Measurements from ENCODE around the gene RASSF6. TPM values are rescaled to one million over a fixed set of nuclear protein-coding genes. Genes with fewer than 3 reads are reported as not detected.
"Not testable (repeated sequence)": the region's sequence is repeated elsewhere in the genome, so short reads cannot be mapped to it uniquely, and the experiment has no call there.

The RASSF6 gene
- total and polyA plus RNA-seq, 2 donors (not counting 1 experiment from before 2014, with no cell fraction given) = 1.4 to 13.1 TPM

DNA sequence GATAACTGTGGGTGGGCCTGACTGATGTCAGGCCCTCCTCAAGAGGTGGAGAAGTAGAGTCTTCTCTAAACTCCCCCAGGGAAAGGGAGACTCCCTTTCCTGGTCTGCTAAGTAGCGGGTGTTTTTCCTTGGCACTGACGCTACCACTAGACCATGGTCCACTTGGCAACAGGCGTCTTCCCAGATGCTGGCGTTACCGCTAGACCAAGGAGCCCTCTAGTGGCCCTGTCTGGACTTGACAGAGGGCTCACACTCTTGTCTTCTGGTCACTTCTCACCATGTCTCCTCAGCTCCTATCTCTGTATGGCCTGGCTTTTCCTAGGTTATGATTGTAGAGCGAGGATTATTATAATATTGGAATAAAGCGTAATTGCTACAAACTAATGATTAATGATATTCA lies 45.7 kb upstream of the RASSF6 start:
- H3K27me3 Mint-ChIP-seq; H2AFZ ChIP-seq (ENCODE audit: insufficient read depth, low read depth, low read length, poor library complexity, severe bottlenecking): not testable (repeated sequence)
- CTCF ChIA-PET = interaction anchor here (0.6 to 1.6 kb wide), 5 partner anchors 9 to 92 kb away, joined by 3 to 5 read pairs (median 4); no protein-coding TSS in a partner anchor

DNA sequence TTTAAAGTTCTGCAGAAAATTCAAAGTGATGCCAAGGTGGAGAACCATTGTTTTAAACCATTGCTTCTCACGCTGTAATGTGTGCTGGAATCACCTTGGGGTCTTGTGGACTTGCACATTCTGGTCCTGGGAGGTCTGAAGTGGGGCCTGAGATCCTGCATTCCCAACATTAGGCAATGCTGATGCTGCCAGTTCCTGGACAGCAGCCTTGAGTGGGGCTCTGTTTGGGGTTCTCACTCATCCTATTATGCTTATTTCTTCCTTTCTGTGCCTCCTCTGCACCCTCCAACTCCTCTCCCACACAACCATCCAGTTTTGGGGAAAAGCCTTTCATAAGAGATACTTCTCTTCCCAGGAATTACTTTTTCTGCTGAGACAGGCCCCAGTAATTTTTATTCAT lies 44.2 kb upstream of the RASSF6 start:
- H3K4me1 Mint-ChIP-seq = no peaks in the 10 kb centered on the region
- ChIA-PET CTCF (interaction anchor here (1.3 to 3.0 kb wide), 3 partner anchors 10 to 89 kb away, joined by 4 to 15 read pairs (median 5); no protein-coding TSS in a partner anchor), POLR2A (no interaction called here)
- Histone ChIP-seq H4K20me1 (ENCODE audit: control insufficient read depth, insufficient read depth, low read length, poor library complexity, severe bottlenecking) (no peaks in the 10 kb centered on the region), H3K9me3 (ENCODE audit: control extremely low read depth in 1 of 3, control insufficient read depth in 2 of 3, insufficient read depth in 1 of 3, low read length in 2 of 3) (no peaks in the 10 kb centered on the region), H3K4me2 (replicated peaks; ENCODE audit: low read depth, low read length, poor library complexity, severe bottlenecking) (no peak overlapping the region), H3K4me3 (ENCODE audit: control extremely low read depth in 1 of 5, extremely low read depth in 1 of 5, insufficient read depth in 1 of 5, low read depth in 2 of 5, low read length in 4 of 5) (no peak overlapping the region), H3K27ac (ENCODE audit: low read length in 2 of 2) (no peak overlapping the region), H3K79me2 (ENCODE audit: control insufficient read depth, insufficient read depth, low read length) (no peaks in the 10 kb centered on the region), H3K4me1 (ENCODE audit: control insufficient read depth in 2 of 2, insufficient read depth in 2 of 2, low read length in 2 of 2) (no peaks in the 10 kb centered on the region), H2AFZ (ENCODE audit: insufficient read depth, low read depth, low read length, poor library complexity, severe bottlenecking) (no peak overlapping the region), H3K36me3 (replicated peaks in 1 of 2; ENCODE audit: control extremely low read depth in 1 of 2, control insufficient read depth in 1 of 2, extremely low read depth in 1 of 2, insufficient read depth in 2 of 2, low read length in 1 of 2) (no peaks in the 10 kb centered on the region), H3K27me3 (replicated peaks in 1 of 4; ENCODE audit: control extremely low read depth in 1 of 4, control insufficient read depth in 3 of 4, insufficient read depth in 4 of 4, low read length in 3 of 4) (no peaks in the 10 kb centered on the region), H3K9ac (ENCODE audit: low read length) (no peak overlapping the region)
- intact Hi-C loops (cut with micrococcal nuclease) = no loop called here
- WGBS (ENCODE audit: insufficient coverage) = 100% methylated on average over 1 of the region's 1 CpG
- H3K27me3 Mint-ChIP-seq = peaks cover 3% of the 10 kb centered on the region
- DNase-seq (no peak), ATAC-seq (ENCODE audit: low read depth) (no peak)
- no peaks in the 10 kb centered on the region for H3K9me3 Mint-ChIP-seq (ENCODE audit: insufficient read depth)
- no peak overlapping the region for H3K4me3 Mint-ChIP-seq
- TF ChIP-seq, protein P1, sequence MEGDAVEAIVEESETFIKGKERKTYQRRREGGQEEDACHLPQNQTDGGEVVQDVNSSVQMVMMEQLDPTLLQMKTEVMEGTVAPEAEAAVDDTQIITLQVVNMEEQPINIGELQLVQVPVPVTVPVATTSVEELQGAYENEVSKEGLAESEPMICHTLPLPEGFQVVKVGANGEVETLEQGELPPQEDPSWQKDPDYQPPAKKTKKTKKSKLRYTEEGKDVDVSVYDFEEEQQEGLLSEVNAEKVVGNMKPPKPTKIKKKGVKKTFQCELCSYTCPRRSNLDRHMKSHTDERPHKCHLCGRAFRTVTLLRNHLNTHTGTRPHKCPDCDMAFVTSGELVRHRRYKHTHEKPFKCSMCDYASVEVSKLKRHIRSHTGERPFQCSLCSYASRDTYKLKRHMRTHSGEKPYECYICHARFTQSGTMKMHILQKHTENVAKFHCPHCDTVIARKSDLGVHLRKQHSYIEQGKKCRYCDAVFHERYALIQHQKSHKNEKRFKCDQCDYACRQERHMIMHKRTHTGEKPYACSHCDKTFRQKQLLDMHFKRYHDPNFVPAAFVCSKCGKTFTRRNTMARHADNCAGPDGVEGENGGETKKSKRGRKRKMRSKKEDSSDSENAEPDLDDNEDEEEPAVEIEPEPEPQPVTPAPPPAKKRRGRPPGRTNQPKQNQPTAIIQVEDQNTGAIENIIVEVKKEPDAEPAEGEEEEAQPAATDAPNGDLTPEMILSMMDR (IDR thresholded peaks at IDR 0.05) = no peak
- TF ChIP-seq EZH2 (IDR thresholded peaks at IDR 0.05; ENCODE audit: borderline replicate concordance, insufficient read depth, low read depth, low read length, poor library complexity, severe bottlenecking) = no peak
- H3K27ac Mint-ChIP-seq = no peak overlapping the region

More for the DNA sequence above, 45.7 kb upstream of the RASSF6 start:
- H3K4me3 ChIP-seq (ENCODE audit: control extremely low read depth in 1 of 5, extremely low read depth in 1 of 5, insufficient read depth in 1 of 5, low read depth in 2 of 5, low read length in 4 of 5); DNase-seq; H3K9ac ChIP-seq (ENCODE audit: low read length); H3K9me3 ChIP-seq (ENCODE audit: control extremely low read depth in 1 of 3, control insufficient read depth in 2 of 3, insufficient read depth in 1 of 3, low read length in 2 of 3); H3K4me2 ChIP-seq (replicated peaks; ENCODE audit: low read depth, low read length, poor library complexity, severe bottlenecking); H3K27me3 ChIP-seq (replicated peaks in 1 of 4; ENCODE audit: control extremely low read depth in 1 of 4, control insufficient read depth in 3 of 4, insufficient read depth in 4 of 4, low read length in 3 of 4); H3K27ac ChIP-seq (ENCODE audit: low read length in 2 of 2); H3K79me2 ChIP-seq (ENCODE audit: control insufficient read depth, insufficient read depth, low read length); ATAC-seq (ENCODE audit: low read depth); H3K9me3 Mint-ChIP-seq (ENCODE audit: insufficient read depth); H3K27ac Mint-ChIP-seq; H4K20me1 ChIP-seq (ENCODE audit: control insufficient read depth, insufficient read depth, low read length, poor library complexity, severe bottlenecking); H3K4me1 Mint-ChIP-seq; H3K36me3 ChIP-seq (replicated peaks in 1 of 2; ENCODE audit: control extremely low read depth in 1 of 2, control insufficient read depth in 1 of 2, extremely low read depth in 1 of 2, insufficient read depth in 2 of 2, low read length in 1 of 2); intact Hi-C loops (cut with micrococcal nuclease); H3K4me1 ChIP-seq (ENCODE audit: control insufficient read depth in 2 of 2, insufficient read depth in 2 of 2, low read length in 2 of 2); H3K4me3 Mint-ChIP-seq; POLR2A ChIA-PET: not testable (repeated sequence)
- TF ChIP-seq, protein P1 (IDR thresholded peaks at IDR 0.05) = peak; percentile 30
- WGBS (ENCODE audit: insufficient coverage) = no CpG with 5 or more reads among the region's 7 CpGs

Measured in B cell (primary cell).